GM23338 (cell line): ENCODE data around the gene BTBD9. TPM values are rescaled to one million over a fixed set of nuclear protein-coding genes. Genes with fewer than 3 reads are reported as not detected.

Experiments
- ATAC-seq: fragments of 200-7000 bp; cut with Tn5 transposase; 3 replicates; pipeline ENCODE4 v1.9.1; 2020
- DNase-seq: peaks from one replicate; pipeline ENCODE4 v3.0.0-alpha.2; 2015; ENCODE audit warnings: low spot score
- H2AFZ ChIP-seq: fragments of 200-600 bp; sonication (generic); 2 replicates; pipeline ENCODE4 v1.8.0; 2016; ENCODE audit warnings: antibody characterized with exemption, mild to moderate bottlenecking, moderate library complexity
- H3F3A ChIP-seq: fragments of 200-600 bp; sonication (generic); replicated peaks from 2 replicates; pipeline ENCODE4 v1.8.0; 2017; ENCODE audit warnings: antibody characterized with exemption, mixed run types, low read depth
- H3K27ac ChIP-seq: fragments of 200-600 bp; sonication (generic); 2 replicates; pipeline ENCODE4 v1.6.1; 2016; ENCODE audit warnings: low read depth
- H3K27me3 ChIP-seq: fragments of 200-600 bp; sonication (generic); 2 replicates; pipeline ENCODE4 v1.8.0; 2016; ENCODE audit warnings: mild to moderate bottlenecking, mixed run types, moderate library complexity; ENCODE audit not compliant: insufficient read depth
- H3K36me3 ChIP-seq: fragments of 200-600 bp; sonication (generic); 2 replicates; pipeline ENCODE4 v1.8.0; 2016; ENCODE audit warnings: mild to moderate bottlenecking; ENCODE audit not compliant: insufficient read depth
- H3K4me1 ChIP-seq: fragments of 200-600 bp; sonication (generic); 2 replicates; pipeline ENCODE4 v1.8.0; 2016; ENCODE audit warnings: mild to moderate bottlenecking, moderate library complexity; ENCODE audit not compliant: insufficient read depth
- H3K4me2 ChIP-seq: fragments of 200-600 bp; sonication (generic); 2 replicates; pipeline ENCODE4 v1.7.1; 2017; ENCODE audit warnings: mixed run types
- H3K4me3 ChIP-seq: fragments of 200-600 bp; sonication (generic); 2 replicates; pipeline ENCODE4 v1.6.1; 2016; ENCODE audit warnings: mixed run types
- H3K79me2 ChIP-seq: fragments of 200-600 bp; sonication (generic); replicated peaks from 2 replicates; pipeline ENCODE4 v1.8.0; 2017; ENCODE audit warnings: mild to moderate bottlenecking; ENCODE audit not compliant: insufficient read depth
- H3K9me2 ChIP-seq: fragments of 200-600 bp; sonication (generic); 2 replicates; pipeline ENCODE4 v1.8.0; 2017; ENCODE audit not compliant: insufficient read depth
- H4K20me1 ChIP-seq: fragments of 200-600 bp; sonication (generic); replicated peaks from 2 replicates; pipeline ENCODE4 v1.8.0; 2017; ENCODE audit warnings: mild to moderate bottlenecking; ENCODE audit not compliant: insufficient read depth
- H3K27ac Mint-ChIP-seq: 2 replicates; pipeline ENCODE4 v1.8.0; 2020; ENCODE audit warnings: inconsistent platforms, mild to moderate bottlenecking, moderate library complexity, mixed read lengths
- H3K27me3 Mint-ChIP-seq: 3 replicates; pipeline ENCODE4 v1.8.0; 2022; ENCODE audit warnings: low read depth, mild to moderate bottlenecking, moderate library complexity, mixed read lengths, inconsistent platforms; ENCODE audit not compliant: insufficient read depth, poor library complexity
- H3K36me3 Mint-ChIP-seq: 3 replicates; pipeline ENCODE4 v1.8.0; 2021; ENCODE audit warnings: low read depth, mild to moderate bottlenecking, inconsistent platforms, moderate library complexity, mixed read lengths
- H3K4me1 Mint-ChIP-seq: 3 replicates; pipeline ENCODE4 v1.8.0; 2020; ENCODE audit warnings: mild to moderate bottlenecking, inconsistent platforms, mixed read lengths
- H3K4me3 Mint-ChIP-seq: 3 replicates; pipeline ENCODE4 v1.8.0; 2021; ENCODE audit warnings: moderate library complexity, mild to moderate bottlenecking, inconsistent platforms, mixed read lengths
- H3K9me3 Mint-ChIP-seq: 3 replicates; pipeline ENCODE4 v1.8.0; 2020; ENCODE audit warnings: moderate library complexity, mild to moderate bottlenecking, inconsistent platforms, mixed read lengths
- CREB1 ChIP-seq: fragments of 250-450 bp; sonication (Bioruptor Pico); IDR thresholded peaks from 2 replicates; pipeline ENCODE4 v1.5.0; 2020; ENCODE audit warnings: low read depth, mild to moderate bottlenecking, moderate library complexity
- CTCF ChIP-seq, 2 experiments: fragments of 200-600 bp in 1 of 2; sonication (generic) in 1 of 2; conservative IDR thresholded peaks; 2 replicates each; pipeline versions ENCODE4 v1.5.1 to v1.6.1; 2016 to 2017; ENCODE audit warnings: antibody characterized with exemption in 2 of 2, low read depth in 2 of 2, mild to moderate bottlenecking in 2 of 2, moderate library complexity in 1 of 2
- ETS1 ChIP-seq: IDR thresholded peaks from 2 replicates; pipeline ENCODE4 v1.6.1; 2016; ENCODE audit warnings: antibody characterized with exemption
- EZH2 ChIP-seq: fragments of 200-600 bp; sonication (generic); IDR thresholded peaks from one replicate; pipeline ENCODE4 v1.8.0; 2017; ENCODE audit warnings: antibody characterized with exemption, mild to moderate bottlenecking, low read depth; ENCODE audit not compliant: unreplicated experiment
- EZH2phosphoT487 ChIP-seq: fragments of 200-600 bp; sonication (generic); IDR thresholded peaks from one replicate; pipeline ENCODE4 v1.8.1; 2018; ENCODE audit warnings: antibody characterized with exemption; ENCODE audit not compliant: unreplicated experiment
- REST ChIP-seq: IDR thresholded peaks from one replicate; pipeline ENCODE4 v1.6.1; 2018; ENCODE audit warnings: antibody characterized with exemption; ENCODE audit not compliant: unreplicated experiment
- STAT1 ChIP-seq: IDR thresholded peaks from one replicate; pipeline ENCODE4 v1.6.1; 2016; ENCODE audit warnings: antibody characterized with exemption; ENCODE audit not compliant: unreplicated experiment
- ZNF114 ChIP-seq: fragments of 250-450 bp; sonication (Bioruptor Pico); IDR thresholded peaks from 2 replicates; pipeline ENCODE4 v1.5.0; 2020; ENCODE audit warnings: mild to moderate bottlenecking, moderate library complexity
- ZNF331 ChIP-seq: fragments of 250-450 bp; sonication (Bioruptor Pico); IDR thresholded peaks from 2 replicates; pipeline ENCODE4 v1.5.0; 2020; ENCODE audit warnings: low read depth, mild to moderate bottlenecking, moderate library complexity
- ZNF462 ChIP-seq: fragments of 250-450 bp; sonication (Bioruptor Pico); IDR thresholded peaks from 2 replicates; pipeline ENCODE4 v1.5.0; 2020; ENCODE audit warnings: mild to moderate bottlenecking, moderate library complexity
- polyA plus RNA-seq: library from polyadenylated mRNA; unstranded; fragments of >200 nt; fragmentation: Nextera tagmentation; extraction: Ambion mirVana; gene quantifications from 2 replicates; pipeline ENCODE4 v1.2.1, GENCODE V29; 2016
- total RNA-seq: library from RNA; depleted of rRNA; stranded (reverse); fragments of >200 nt; shearing (Covaris generic); gene quantifications from 2 replicates; pipeline ENCODE4 v1.2.3, GENCODE V29; 2014

The BTBD9 gene
- total and polyA plus RNA-seq, 2 experiments from 2014 or later, result 4.2 to 5.3 TPM

GRCh38 chr6:38268342-38268741 is 371.4 kb downstream of the BTBD9 start:
- Histone ChIP-seq H2AFZ (no peak overlapping the region), H3K27me3 (no peaks in the 10 kb centered on the region), H3K27ac (no peak overlapping the region), H3K4me1 (peaks cover 38% of the 10 kb centered on the region), H3K4me2 (no peak overlapping the region), H4K20me1 (no peaks in the 10 kb centered on the region), H3K9me2 (no peaks in the 10 kb centered on the region), H3F3A (no peaks in the 10 kb centered on the region), H3K79me2 (no peaks in the 10 kb centered on the region), H3K4me3 (no peak overlapping the region), H3K36me3 (no peaks in the 10 kb centered on the region)
- Mint-ChIP-seq H3K4me1 (peaks cover 57% of the 10 kb centered on the region), H3K9me3 (no peaks in the 10 kb centered on the region), H3K4me3 (no peak overlapping the region), H3K36me3 (no peaks in the 10 kb centered on the region), H3K27ac (peak overlapping the region; percentile 54), H3K27me3 (peaks cover 8% of the 10 kb centered on the region)
- ATAC-seq, result no peak
- DNase-seq, result no peak
- TF ChIP-seq ETS1, result no peak
- no peak for TF ChIP-seq CTCF (conservative IDR thresholded peaks at IDR 0.05; ENCODE audit: low read depth in 2 of 2)
- TF ChIP-seq REST, result no peak
- TF ChIP-seq ZNF114 (CRISPR knock-in tag), result no peak
- no peak for TF ChIP-seq STAT1
- no peak for TF ChIP-seq CREB1
- no peak for TF ChIP-seq EZH2phosphoT487
- no peak for TF ChIP-seq EZH2
- no peak for TF ChIP-seq ZNF462
- TF ChIP-seq ZNF331, result no peak
